ENCODE measurements around the gene NAT8.
"Not testable (repeated sequence)": the region's sequence is repeated elsewhere in the genome, so short reads cannot be mapped to it uniquely, and the experiment has no call there.

The NAT8 gene

GRCh38 chr2:73630662-73631266 is 11.5 kb downstream of the NAT8 start:
- not testable (repeated sequence) for DNase-seq

- DNase-seq, result not testable (repeated sequence)
These were observed 13.7 kb downstream of the NAT8 start for GRCh38 chr2:73628493-73628892.

- not testable (repeated sequence) for DNase-seq
These were observed 16.0 kb downstream of the NAT8 start for GRCh38 chr2:73626237-73626636.

- not testable (repeated sequence) for DNase-seq
These were observed 17.6 kb downstream of the NAT8 start for GRCh38 chr2:73624625-73625024.

DNA sequence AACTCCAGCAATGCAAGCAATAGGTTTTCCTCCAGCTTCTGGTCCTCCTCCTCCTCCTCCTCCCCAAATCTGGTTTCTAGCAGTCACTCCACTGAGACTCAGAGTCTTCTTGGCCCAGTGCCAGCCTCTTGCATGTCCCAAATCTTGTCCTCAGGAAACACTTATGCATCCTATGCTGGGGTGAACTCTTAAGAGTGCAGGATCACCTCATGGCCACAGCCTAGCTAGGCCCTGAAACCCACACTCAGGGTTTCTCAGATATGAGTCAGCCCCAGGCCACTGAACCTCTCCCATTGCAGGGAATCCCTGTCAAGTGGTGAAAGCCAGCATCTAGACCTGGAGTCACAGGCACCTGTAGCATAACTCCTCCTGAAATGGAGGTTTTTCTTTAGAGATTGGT is 18.2 kb downstream of the NAT8 start:
- not testable (repeated sequence) for DNase-seq

- DNase-seq, result not testable (repeated sequence)
These were observed 22.3 kb downstream of the NAT8 start for GRCh38 chr2:73619925-73620324.

GRCh38 chr2:73614997-73615396 is 27.2 kb downstream of the NAT8 start:
- DNase-seq, result no peak

DNA sequence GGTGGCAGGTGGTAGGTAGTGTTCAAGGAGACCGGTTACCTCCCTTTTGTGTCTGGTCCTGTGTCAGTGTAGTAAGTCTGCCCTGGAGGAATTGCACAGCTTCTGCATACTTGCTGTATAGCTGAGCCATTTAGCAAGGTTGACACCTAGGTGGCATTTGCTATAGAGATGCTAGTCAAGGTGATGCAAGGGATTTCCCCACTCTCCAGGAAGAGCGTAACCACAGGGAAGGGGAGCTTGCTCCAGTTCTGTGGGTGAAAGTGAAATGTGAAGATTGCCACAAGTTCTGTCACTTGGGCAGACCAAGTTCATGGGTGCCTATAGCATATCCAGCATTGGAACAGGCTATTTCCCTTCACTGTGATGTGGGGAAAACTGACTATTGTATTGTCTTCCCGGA is 28.1 kb downstream of the NAT8 start:
- no peak for DNase-seq

- no peak for DNase-seq
These were observed 30.4 kb downstream of the NAT8 start for GRCh38 chr2:73611867-73612266.

DNA sequence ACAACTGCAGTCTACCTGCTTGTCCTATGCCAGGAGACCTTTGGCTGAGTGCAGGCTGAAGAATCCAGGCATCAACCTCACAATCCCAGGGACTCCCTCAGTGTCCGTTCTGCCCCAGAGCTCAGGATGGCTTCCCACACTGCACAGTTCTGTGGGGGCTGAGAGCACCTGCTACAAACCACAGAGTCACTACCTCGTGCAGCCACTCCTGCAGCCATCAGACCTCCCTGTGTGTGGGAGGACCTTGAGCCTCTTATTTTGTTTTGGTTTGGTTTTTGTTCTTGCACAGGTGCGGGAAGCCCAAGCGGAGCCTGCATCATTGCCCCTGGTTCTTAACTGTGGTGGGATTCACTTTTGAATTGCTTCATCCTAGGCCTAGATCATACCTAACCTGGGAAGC is 31.0 kb downstream of the NAT8 start:
- DNase-seq, result no peak

DNA sequence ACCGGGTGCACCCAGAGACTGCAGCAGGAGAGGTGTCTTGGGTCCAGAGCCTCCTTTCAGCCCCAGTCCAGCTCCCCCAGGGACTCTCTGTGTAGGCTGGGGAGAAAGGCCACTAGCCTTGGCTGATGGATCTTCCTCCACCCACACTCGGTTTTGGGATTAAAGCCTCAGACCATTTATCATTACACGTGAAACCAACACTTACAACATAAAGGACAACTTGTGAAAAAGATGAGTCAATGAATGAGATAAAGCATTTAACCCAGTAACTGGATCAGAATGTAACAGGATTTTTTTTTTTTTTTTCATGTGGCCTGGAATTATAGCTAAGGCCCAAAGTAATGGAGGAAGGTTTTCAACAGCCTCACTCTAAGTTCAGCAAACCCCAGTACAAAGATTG is 32.1 kb downstream of the NAT8 start:
- DNase-seq, result no peak

- not testable (repeated sequence) for DNase-seq
These were observed 37.6 kb downstream of the NAT8 start for GRCh38 chr2:73604589-73604988.

GRCh38 chr2:73603099-73603588 is 39.1 kb downstream of the NAT8 start:
- DNase-seq, result not testable (repeated sequence)

GRCh38 chr2:73601780-73602179 is 40.4 kb downstream of the NAT8 start:
- no peak for DNase-seq

DNA sequence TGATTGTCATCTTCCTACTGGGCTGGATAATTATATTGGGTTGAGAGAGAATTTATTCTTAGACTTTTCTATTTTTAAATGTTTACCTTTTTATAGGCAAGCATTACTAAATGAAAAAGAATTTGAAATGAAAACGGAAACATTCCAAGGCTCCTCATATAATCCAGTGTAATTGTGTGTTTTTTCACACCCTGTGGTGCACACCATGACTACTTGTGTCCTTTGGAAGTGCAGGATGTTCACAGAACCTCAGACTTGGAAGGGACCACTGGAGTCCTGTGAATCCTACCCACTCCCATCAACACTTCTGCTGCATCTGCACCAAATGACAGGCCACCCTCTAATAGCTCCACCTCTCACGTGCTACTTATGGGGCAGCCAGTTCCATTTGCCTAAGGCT is 48.0 kb downstream of the NAT8 start:
- DNase-seq, result no peak

DNA sequence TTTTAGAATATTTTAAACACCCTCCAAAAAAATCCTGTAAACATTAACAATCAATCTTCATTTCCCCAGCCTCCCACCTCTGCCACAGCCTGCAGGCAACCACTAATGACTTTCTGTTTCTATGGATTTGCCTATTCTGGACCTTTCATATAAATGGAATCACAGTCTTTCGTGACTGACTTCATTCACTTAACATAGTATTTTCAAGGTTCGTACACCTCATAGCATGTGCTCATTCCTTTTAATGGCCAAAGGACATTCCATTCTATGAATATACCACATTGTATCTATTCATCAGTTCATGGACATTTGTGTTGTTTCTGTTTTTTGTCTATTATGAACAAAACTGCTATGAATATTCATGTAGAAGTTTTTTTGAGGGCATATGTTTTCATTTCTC is 48.5 kb downstream of the NAT8 start:
- no peak for DNase-seq

Data from activated CD4-positive, alpha-beta T cell treated with anti-CD3 and anti-CD28 coated beads, Interleukin-2, amount 50 U/mL, for 4 hours (primary cell).